Left cardiac atrium (tissue), 4 donors: Measurements from ENCODE around the gene LRRC61. TPM values are rescaled to one million over a fixed set of nuclear protein-coding genes. Genes with fewer than 3 reads are reported as not detected.

Source experiments
- ATAC-seq, 2 donors: fragments of 200-7000 bp; cut with Tn5 transposase; one replicate each; pipeline ENCODE4 v1.9.1; 2020; ENCODE audit warnings: mild to moderate bottlenecking in 2 of 2, moderate library complexity in 2 of 2
- DNase-seq: peaks from one replicate; pipeline ENCODE4 v3.0.0-alpha.2; 2020
- intact Hi-C, 2 donors: fragments of 100-400 bp; cut with DNase I; formaldehyde crosslinking; loops; one replicate each; pipeline versions ENCODE4 v1.14.1 to v1.15.1; 2022 to 2023
- total RNA-seq, 2 donors: library from RNA; stranded (reverse); fragmentation: NEBNext Ultra II Directional; extraction: Animal tissue kit (Norgen Biotek cat#: 25700); gene quantifications; one replicate each; pipeline ENCODE4 v1.2.1, GENCODE V29; 2021
- donor health status: DM: no; HTN: yes; CAD: no.
- donor health status: DM: no; HTN: yes; CAD: no; lungs with severe emphysema.
- donor health status: DM: yes; HTN: yes; CAD: no.
- donor health status: Dilated cardiomyopathy.

LRRC61 gene
- total RNA-seq, 2 donors from 2014 or later: 4.3 to 5.7 TPM

DNA sequence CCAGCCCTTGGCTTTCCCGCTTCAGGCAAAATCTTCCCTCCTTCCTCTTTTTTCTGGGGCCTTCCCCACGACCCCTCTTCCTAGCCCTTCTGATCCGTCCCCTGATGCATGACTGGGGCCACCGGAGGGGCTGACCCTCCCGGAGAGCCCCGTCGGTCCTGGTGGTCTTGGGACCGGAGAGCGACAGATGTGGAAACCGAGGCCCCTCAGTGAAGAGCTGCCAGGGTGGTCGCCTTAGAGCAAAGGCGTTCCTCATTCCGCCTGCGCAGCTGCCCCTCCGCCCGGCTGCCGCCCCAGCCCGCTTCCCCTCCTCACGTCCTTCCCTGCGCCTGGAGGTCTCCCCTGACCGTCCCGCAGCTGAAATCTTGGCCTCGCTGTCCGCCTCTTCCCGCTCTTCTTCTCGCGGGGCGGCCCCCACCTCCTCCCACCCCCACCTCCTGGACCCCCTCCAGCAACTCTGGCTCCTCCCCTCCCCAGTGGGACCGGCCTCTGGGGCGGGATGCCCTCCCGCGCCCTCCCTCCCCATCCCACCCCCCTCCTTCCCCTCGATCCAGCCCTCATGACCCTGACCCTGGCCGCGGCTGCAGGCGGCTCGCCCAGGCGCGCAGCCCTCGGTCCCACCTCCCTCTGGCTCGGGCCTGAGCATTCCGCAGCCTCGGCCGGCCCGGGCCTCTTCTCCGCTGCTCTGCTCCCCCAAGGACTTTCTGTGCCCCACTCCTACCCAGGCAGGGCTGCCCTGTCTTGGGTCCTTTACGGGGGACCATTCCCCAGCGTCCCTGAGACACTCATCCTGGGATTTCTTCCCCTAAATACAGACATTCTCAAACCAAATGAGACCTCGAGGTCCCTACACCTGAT, 18.3 kb downstream of the LRRC61 start, which contains the start of gene RARRES2:
Gene RARRES2 (minus strand): TSS at position 367 of the 858 bp plus-strand sequence. CDS start 1,020 bp downstream, outside the sequence.
- peak; percentile 82 for ATAC-seq
- intact Hi-C loops: no loop called here
- DNase-seq: peak; percentile 61

DNA sequence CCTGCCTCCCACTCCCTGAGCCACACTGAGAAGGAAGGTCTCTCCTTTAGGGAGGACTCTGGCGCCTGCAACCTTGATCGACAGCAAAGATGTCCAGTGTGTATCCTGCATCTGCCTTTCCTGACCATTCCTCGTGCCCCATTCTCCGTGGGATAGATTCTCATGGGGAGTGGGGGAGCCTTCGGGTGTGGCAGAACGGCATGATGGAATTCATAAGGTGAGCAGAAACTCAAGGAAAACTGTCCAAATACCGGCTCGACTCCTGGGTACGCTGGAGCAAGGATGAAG, 18.9 kb downstream of the LRRC61 start:
- intact Hi-C loops: no loop called here
- DNase-seq (no peak), ATAC-seq (peak in 1 of 2 donors; percentile 10)

DNA sequence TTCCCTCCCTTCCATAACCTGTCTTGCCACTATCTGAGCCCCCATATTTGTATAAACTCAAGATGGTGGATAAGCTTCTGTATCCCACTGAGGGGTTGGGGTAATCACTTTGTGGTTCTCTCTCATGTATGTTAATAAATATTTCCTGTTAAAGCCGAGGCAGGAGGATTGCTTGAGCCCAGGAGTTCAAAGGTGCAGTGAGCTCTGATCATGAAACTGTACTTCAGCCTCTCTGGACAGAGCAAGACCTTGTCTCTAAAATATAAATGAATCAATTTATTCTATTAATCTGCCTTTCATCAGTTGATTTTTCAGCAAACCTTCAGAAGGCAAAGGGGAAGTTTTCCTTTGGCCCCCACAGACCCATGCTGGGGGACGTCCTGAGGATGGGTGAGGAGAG, 20.1 kb downstream of the LRRC61 start:
- ATAC-seq: no peak
- intact Hi-C loops: no loop called here

DNA sequence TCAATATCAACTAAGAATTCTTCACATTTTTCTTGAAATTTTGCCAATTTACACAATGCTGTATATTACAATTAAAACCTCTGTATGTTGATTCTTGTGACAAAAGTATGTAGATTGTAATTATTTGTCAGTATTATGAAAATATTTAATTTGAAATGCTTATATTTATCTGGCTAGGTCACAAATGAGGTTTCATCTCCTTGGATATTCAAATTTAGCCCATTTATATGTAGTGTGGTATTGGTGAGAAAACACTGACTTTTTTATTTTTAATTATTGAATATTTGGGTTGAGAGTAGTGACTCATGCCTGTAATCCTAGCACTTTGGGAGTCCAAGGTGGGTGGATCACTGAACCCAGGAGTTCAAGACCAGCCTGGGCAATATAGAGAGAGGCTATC, 21.1 kb downstream of the LRRC61 start:
- DNase-seq (no peak), ATAC-seq (no peak)
- intact Hi-C loops: no loop called here

More for the DNA sequence above, 20.1 kb downstream of the LRRC61 start:
- no peak for DNase-seq

DNA sequence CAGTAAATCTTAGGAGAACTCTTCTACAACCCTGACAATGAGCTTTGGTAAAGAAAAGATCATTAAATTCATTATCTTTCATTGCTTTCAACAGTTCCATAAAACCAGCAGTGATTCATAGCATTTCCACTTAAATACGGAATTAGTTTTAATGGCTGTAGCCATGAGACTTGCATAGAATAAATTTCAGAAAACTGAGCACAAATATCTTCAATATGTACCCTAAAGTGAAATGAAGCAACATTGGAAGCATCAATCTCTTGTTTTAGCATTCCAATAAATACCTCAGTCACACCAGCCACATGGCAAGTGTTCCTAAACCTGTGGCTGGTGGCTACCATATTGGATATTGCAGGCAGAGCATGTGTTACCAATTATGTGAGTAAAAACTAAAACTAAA, 21.9 kb downstream of the LRRC61 start:
- intact Hi-C loops: no loop called here
- no peak for ATAC-seq
- no peak for DNase-seq

DNA sequence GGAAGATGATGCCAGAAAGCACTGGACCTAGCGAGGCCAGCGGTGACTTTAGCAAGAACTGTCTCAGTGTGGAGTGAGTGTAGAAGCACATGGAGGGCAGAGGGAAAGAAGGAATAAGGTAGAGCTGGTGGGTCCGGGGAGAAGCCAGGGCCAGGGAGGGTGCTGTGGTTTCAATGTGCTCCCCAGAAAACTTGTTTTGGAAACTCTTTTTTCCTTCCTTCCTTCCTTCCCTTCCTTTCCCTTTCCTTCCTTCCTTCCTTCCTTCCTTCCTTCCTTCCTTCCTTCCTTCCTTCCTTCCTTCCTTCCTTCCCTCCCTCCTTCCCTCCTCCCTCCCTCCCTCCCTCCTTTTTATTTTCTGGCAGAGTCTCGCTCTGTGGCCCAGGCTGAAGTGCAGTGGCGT, 23.8 kb downstream of the LRRC61 start:
- no peak for ATAC-seq
- no peak for DNase-seq
- intact Hi-C loops: no loop called here

DNA sequence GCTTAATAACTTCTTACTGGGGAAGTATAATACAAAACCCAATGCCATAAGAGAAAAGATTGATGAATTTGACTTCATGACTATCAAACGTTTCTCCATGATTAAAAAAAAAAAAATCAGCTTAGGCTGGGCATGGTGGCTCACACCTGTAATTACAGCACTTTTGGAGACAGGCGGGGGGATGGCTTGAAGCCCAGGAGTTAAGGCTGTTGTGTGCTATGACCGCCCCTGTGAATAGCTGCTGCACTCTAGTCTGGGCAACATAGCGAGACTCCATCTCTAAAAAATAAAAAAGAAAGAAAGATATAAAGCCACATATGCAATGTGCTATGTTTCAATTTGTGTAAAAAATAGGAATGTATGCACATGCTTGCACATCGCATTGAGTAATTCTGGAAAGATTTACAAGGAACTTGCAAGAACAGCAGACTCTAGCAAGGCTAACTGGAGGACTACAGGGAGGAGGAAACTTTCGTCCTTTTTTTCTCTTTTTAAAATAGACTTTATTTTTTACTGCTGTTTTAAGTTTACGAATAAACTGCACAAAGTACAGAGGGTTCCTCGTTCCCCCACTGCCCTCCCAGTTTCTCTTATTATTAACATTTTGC, 28.5 kb downstream of the LRRC61 start:
- intact Hi-C loops: no loop called here
- ATAC-seq (no peak), DNase-seq (no peak)

DNA sequence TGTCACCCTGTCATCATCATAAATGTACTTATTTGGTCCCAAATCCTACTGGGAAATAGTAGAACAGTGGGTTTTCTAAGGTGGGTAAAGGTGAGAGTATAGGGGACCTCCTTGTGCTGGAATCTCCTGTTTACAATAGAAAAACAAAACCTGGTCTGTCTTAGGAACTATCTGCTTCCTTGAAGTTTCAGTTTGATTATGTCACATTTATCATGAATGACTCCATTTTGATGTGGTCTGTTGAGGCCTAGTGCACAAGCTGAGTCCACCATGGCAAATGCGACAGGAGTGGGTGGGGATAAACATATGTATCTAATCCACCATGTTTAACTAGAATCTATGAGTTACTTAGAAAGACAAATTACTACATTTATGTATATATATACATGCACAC, 32.5 kb downstream of the LRRC61 start:
- DNase-seq: no peak
- intact Hi-C loops: loop anchor here in 1 of 2 donors (5.0 kb wide), 1 partner anchor 67 kb away; no protein-coding TSS in a partner anchor
- no peak for ATAC-seq

DNA sequence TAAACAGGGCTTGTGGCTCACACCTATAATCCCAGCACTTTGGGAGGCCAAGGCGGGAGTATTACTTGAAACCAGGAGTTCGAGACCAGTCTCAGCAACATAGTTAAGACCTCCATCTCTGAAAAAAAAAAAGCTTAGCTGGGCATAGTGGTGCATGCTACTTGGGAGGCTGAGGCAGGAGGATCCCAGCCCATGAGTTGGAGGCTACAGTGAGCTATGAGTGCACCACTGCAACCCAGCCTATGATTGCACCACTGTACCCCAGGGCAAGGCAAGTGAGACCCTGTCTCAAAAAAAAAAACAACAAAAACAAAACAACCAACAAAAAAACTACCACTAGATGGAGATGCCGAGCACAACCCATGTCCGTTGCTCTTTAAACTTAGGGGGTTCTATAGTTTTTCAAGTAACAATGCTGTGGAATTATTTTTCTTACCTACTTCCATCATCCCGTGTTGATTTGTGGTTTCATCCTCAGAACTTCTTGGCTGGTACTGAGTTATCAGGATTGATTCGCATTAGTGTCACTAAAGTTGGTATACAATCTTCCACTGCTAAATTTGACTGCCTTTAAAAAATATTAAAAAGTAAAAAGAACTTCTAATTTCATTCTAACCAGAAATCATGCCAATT, 33.2 kb downstream of the LRRC61 start:
- DNase-seq (no peak), ATAC-seq (no peak)
- intact Hi-C loops: loop anchor here in 1 of 2 donors (5.0 kb wide), 1 partner anchor 66 kb away; no protein-coding TSS in a partner anchor

DNA sequence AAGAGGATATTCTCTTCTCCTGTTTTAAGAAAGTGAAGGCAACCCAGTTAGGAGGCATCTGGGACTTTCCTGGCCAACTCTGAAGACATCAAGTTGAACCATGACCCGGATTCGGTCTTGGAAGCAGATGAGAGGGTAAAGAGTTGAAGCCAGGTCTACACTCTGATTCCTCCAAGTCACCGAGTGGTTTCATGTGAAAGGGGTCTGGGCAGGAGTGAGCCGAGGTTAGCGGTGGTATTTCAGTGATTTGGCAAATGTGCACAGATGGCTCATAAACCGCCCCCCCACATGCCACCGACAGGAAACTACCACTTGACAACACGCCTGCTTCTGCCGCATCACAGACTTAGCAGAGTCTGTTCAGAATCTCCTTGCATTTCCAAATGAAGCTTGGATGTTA, 34.1 kb downstream of the LRRC61 start:
- no peak for DNase-seq
- intact Hi-C loops: loop anchor here in 1 of 2 donors (5.0 kb wide), 1 partner anchor 65 kb away; no protein-coding TSS in a partner anchor
- peak in 1 of 2 donors; percentile 43 for ATAC-seq

DNA sequence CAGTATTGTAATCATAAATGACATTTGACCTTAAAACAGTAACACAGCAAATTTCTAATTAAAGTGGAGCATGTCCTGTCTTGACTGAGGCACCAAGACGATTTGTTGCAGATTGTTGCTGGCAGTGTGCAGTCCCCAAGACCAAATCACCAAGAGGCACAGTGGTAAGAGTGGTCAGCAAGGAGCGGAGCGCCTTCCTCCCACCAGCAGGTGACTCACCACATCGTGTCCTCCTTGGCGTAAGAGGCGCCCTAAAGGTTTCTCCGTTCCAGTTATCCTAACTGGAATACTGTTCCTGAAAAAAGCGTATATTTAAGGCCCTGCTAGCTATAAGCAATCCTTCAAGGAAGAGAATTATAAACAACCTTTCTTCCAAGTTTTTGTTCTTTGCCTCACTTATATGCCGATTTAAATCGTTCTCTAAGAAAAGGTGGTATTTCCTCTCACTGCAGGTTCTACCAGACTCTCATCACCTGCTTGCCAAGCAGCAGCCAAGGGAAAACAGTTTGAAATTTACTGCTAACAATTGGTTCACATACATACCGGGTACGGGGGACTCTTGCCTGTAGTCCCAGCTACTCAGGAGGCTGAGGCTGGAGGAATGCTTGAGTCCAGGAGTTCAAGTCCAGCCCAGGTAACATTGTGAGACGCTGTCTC, 34.7 kb downstream of the LRRC61 start:
- intact Hi-C loops: loop anchor here in 1 of 2 donors (5.0 kb wide), 1 partner anchor 64 kb away; no protein-coding TSS in a partner anchor
- DNase-seq: no peak
- no peak for ATAC-seq

DNA sequence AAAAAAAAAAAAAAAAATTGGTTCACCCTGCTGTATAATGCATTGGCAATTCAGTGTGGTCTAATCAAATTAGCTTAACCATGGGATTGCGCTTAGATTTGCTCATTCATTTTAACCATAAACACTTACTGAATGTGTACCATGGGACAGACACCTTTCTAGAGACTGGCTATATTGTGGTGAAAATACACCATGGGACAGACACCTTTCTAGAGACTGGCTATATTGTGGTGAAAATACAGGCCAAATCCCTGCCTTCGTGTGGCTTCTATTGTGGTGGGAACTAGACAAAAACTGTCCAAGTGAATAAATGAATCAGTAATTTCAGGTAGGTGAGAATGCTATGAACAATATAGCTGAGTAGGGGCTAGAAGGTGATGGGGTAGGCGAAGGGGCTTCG, 35.3 kb downstream of the LRRC61 start:
- DNase-seq: no peak
- intact Hi-C loops: loop anchor here in 1 of 2 donors (5.0 kb wide), 1 partner anchor 64 kb away; no protein-coding TSS in a partner anchor
- ATAC-seq: no peak

DNA sequence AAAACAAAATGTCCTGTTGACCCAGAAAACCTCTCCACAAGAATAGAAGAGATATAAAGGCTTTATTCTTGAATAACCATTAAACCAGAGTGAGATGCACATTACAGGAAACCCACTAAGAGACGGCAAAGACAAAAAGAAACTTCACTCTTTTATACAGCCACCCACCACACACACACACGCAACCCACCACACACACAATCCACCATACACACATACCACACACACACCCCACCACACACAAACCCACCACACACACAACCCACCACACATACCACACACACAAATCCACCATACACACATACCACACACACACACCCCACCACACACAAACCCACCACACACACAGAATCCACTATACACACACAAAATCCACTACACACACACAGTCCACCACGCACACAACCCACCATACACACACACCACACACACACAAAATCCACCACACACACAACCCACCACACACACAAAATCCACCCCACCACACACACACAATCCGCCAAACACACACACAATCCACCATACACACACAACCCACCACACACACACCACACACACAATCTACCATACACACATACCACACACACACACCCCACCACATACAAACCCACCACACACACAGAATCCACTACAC, 36.0 kb downstream of the LRRC61 start:
- ATAC-seq (no peak), DNase-seq (no peak)
- intact Hi-C loops: loop anchor here in 1 of 2 donors (5.0 kb wide), 1 partner anchor 63 kb away; no protein-coding TSS in a partner anchor

DNA sequence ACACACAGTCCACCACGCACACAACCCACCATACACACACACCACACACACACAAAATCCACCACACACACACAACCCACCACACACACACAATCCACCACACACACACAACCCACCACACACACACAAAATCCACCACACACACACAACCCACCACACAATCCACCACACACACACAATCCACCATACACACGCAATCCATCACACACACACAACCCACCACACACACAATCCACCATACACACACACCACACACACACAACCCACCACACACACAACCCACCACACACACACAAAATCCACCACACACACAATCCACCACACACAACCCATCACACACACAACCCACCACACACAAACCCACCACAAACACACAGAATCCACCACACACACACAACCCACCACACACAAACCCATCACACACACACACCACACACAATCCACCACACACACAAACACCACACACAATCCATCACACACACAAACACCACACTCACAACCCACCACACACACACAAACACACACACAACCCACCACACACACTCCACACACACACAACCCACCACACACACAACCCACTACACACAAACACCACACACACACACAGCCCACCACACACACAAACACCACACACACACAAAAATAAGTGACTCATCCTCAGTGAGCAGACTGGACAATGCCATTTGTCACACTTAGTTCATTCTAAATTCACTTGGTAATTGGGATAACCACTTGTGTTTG, 36.6 kb downstream of the LRRC61 start:
- ATAC-seq (no peak), DNase-seq (no peak)
- intact Hi-C loops: loop anchor here (5.0 kb wide), 1 partner anchor 63 kb away; no protein-coding TSS in a partner anchor

DNA sequence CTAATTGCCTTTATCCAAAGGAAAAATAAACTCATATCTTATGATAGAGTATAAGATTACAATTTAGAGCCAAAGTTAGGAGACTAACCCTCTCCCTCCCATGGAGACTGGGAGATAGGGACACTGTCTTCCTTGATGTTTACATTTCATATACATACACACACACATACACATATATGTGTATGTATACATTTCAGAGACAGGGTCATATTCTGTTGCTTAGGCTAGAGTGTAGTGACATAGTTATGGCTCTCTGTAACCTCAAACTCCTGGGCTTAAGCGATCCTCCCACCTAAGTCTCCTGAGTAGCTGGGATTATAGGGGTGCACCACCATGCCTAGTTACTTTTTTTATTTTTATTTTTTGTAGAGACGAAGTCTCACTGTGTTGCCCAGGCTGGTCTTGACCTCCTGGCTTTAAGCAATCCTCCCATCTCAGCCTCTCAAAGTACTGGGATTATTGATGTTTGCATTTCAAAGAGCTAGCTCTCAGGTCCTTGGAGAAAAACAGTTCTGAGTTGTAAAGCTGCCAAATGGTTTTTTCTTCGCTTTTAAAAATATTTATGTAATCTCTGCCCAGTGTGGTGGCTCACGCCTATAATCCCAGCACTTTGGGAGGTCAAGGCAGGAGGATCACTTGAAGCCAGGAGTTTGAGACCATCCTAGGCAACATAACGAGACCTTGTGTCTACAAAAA, 37.4 kb downstream of the LRRC61 start:
- no peak for DNase-seq
- ATAC-seq: no peak
- intact Hi-C loops: loop anchor here in 1 of 2 donors (5.0 kb wide), 1 partner anchor 62 kb away; no protein-coding TSS in a partner anchor

DNA sequence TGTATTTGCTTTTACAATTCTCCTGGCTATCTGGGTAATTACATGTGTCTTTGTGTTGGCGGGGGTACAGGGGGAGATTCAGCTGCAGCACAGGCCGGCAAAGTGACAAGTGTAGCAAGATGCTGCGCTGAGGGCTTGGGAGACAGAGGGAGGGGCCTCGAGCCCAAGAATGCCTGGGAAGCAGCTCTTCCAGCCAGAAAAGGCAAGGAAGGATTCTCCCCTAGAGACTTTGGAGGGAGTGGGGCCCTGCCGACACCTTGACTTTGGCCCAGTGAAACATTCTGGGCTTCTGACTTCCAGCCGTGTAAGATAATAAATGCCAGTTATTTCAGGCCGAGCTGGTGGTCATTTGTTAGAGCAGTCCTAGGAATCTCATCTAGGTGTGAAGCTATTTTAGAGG, 38.2 kb downstream of the LRRC61 start:
- ATAC-seq (peak in 1 of 2 donors; percentile 36), DNase-seq (no peak)
- intact Hi-C loops: loop anchor here in 1 of 2 donors (5.0 kb wide), 1 partner anchor 61 kb away; no protein-coding TSS in a partner anchor
